HepG2 (cell line): ENCODE measurements around the gene ZNFX1. TPM values are rescaled to one million over a fixed set of nuclear protein-coding genes. Genes with fewer than 3 reads are reported as not detected.
A peak's percentile ranks its signal among the peaks of the same experiment; 100 is the strongest.

Experiments
- ATAC-seq: fragments of 200-7000 bp; cut with Tn5 transposase; 3 replicates; pipeline ENCODE4 v1.9.1; 2020; ENCODE audit warnings: mild to moderate bottlenecking, moderate library complexity
- BruUV-seq: library from RNA; stranded (reverse); fragments of 400-500 nt; replicated peaks from 2 replicates; lab custom pipeline; 2021; lab: Mats Ljungman, UMichigan
- CTCF ChIA-PET: fragments of 300-600 bp; formaldehyde crosslinking; extraction: SDS; loops from one replicate; lab custom pipeline; 2021; ENCODE audit warnings: low total read pairs, inconsistent platforms, low intra/inter-chr PET ratio; lab: Yijun Ruan, JAX
- POLR2A ChIA-PET: fragments of 350-600 bp; sonication (Branson Sonifier 250); formaldehyde crosslinking; loops from one replicate; lab custom pipeline; 2020; ENCODE audit warnings: antibody characterized with exemption, inconsistent platforms; lab: Yijun Ruan, JAX
- DNase-seq: peaks from one replicate; pipeline ENCODE4 v3.0.0-alpha.2; 2015; ENCODE audit warnings: low spot score
- FAIRE-seq: peaks from 3 replicates; lab custom pipeline; 2011; peaks lifted over from hg19 to GRCh38; lab: Jason Lieb, UNC
- H2AFZ ChIP-seq: one replicate; pipeline ENCODE4 v1.6.1; 2011; ENCODE audit warnings: low read length, inconsistent platforms
- H3K27ac ChIP-seq: fragments of 300-600 bp; 3 replicates; pipeline ENCODE4 v1.8.0; 2011; ENCODE audit warnings: mixed run types, mild to moderate bottlenecking, mixed read lengths, low read length, inconsistent platforms; ENCODE audit not compliant: insufficient read depth; ENCODE audit errors: extremely low read length
- H3K27me3 ChIP-seq, 2 experiments: fragments of 200-600 bp in 1 of 2; 2 replicates in 1 of 2; 3 replicates in 1 of 2; pipeline versions ENCODE4 v1.6.0 to v1.8.0; 2011; ENCODE audit warnings: low read length in 2 of 2, mild to moderate bottlenecking in 2 of 2, moderate library complexity in 2 of 2, inconsistent platforms in 1 of 2; ENCODE audit not compliant: insufficient read depth in 2 of 2, control insufficient read depth in 1 of 2
- H3K36me3 ChIP-seq, 2 experiments: fragments of 200-600 bp in 1 of 2; replicated peaks in 1 of 2; 2 replicates in 1 of 2; 3 replicates in 1 of 2; pipeline versions ENCODE4 v1.5.1 to v1.8.0; 2011; ENCODE audit warnings: low read length in 2 of 2, inconsistent platforms in 1 of 2; ENCODE audit not compliant: insufficient read depth in 2 of 2, control insufficient read depth in 1 of 2
- H3K4me1 ChIP-seq: 2 replicates; pipeline ENCODE4 v1.5.1; 2012; ENCODE audit warnings: low read length, inconsistent platforms; ENCODE audit not compliant: insufficient read depth
- H3K4me2 ChIP-seq: 2 replicates; pipeline ENCODE4 v1.6.0; 2011; ENCODE audit warnings: low read depth, low read length, inconsistent platforms
- H3K4me3 ChIP-seq, 3 experiments: fragments of 200-600 bp in 1 of 3; sonication (generic), shearing (Covaris generic) in 1 of 3; replicated peaks in 1 of 3; 2 replicates each; pipeline ENCODE4 v1.5.1; 2011 to 2016; ENCODE audit warnings: low read length in 3 of 3, inconsistent platforms in 2 of 3, low read depth in 2 of 3, mild to moderate bottlenecking in 2 of 3, control low read depth in 1 of 3, mixed read lengths in 1 of 3; ENCODE audit not compliant: insufficient read depth in 1 of 3
- H3K79me2 ChIP-seq: one replicate; pipeline ENCODE4 v1.6.1; 2011; ENCODE audit warnings: low read length, inconsistent platforms; ENCODE audit not compliant: insufficient read depth
- H3K9ac ChIP-seq: 2 replicates; pipeline ENCODE4 v1.6.0; 2011; ENCODE audit warnings: mild to moderate bottlenecking, low read depth, low read length, inconsistent platforms; ENCODE audit not compliant: insufficient read depth
- H3K9me3 ChIP-seq: 2 replicates; pipeline ENCODE4 v1.5.1; 2012; ENCODE audit warnings: mild to moderate bottlenecking, low read length
- H4K20me1 ChIP-seq: 2 replicates; pipeline ENCODE4 v1.6.0; 2011; ENCODE audit warnings: inconsistent platforms, mild to moderate bottlenecking, low read length, moderate library complexity; ENCODE audit not compliant: insufficient read depth
- AGO1 ChIP-seq: fragments of 200-400 bp; formaldehyde crosslinking; IDR thresholded peaks from 2 replicates; pipeline ENCODE4 v1.6.1; 2017; ENCODE audit warnings: mild to moderate bottlenecking, low read depth, low read length, moderate library complexity; ENCODE audit not compliant: poor library complexity, severe bottlenecking
- DDIT3 ChIP-seq: sonication (generic); formaldehyde crosslinking; IDR thresholded peaks from 2 replicates; pipeline ENCODE4 v1.4.0; 2020; ENCODE audit warnings: mild to moderate bottlenecking, missing genetic modification reagents
- FIP1L1 ChIP-seq: fragments of 200-400 bp; formaldehyde crosslinking; IDR thresholded peaks from 2 replicates; pipeline ENCODE4 v1.6.1; 2018; ENCODE audit warnings: low read depth, mild to moderate bottlenecking, low read length, moderate library complexity, borderline replicate concordance; ENCODE audit not compliant: insufficient read depth
- GFI1 ChIP-seq: sonication (generic); formaldehyde crosslinking; IDR thresholded peaks from 2 replicates; pipeline ENCODE4 v1.5.0; 2020; ENCODE audit warnings: missing genetic modification reagents, mild to moderate bottlenecking, borderline replicate concordance
- MAX ChIP-seq: IDR thresholded peaks from 2 replicates; pipeline ENCODE4 v1.6.1; 2012; ENCODE audit warnings: inconsistent platforms
- POLR2G ChIP-seq: fragments of 200-400 bp; formaldehyde crosslinking; IDR thresholded peaks from 2 replicates; pipeline ENCODE4 v1.6.1; 2018; ENCODE audit warnings: mild to moderate bottlenecking, low read depth, low read length, moderate library complexity
- RBM22 ChIP-seq: fragments of 200-400 bp; formaldehyde crosslinking; optimal IDR thresholded peaks from 2 replicates; pipeline ENCODE3; 2017; ENCODE audit warnings: mild to moderate bottlenecking, low read length, moderate library complexity
- SRSF9 ChIP-seq: fragments of 200-400 bp; formaldehyde crosslinking; IDR thresholded peaks from 2 replicates; pipeline ENCODE4 v1.6.1; 2018; ENCODE audit warnings: borderline replicate concordance, mild to moderate bottlenecking, low read depth, low read length; ENCODE audit not compliant: insufficient read depth, poor library complexity, severe bottlenecking
- ZC3H13 ChIP-seq: sonication (generic); formaldehyde crosslinking; IDR thresholded peaks from 2 replicates; pipeline ENCODE4 v1.8.1; 2023; ENCODE audit warnings: mild to moderate bottlenecking, missing genetic modification reagents, moderate library complexity
- ZNF644 ChIP-seq: IDR thresholded peaks from 2 replicates; pipeline ENCODE4 v1.6.1; 2016; ENCODE audit warnings: low read depth
- ZSCAN30 ChIP-seq: sonication (generic); formaldehyde crosslinking; IDR thresholded peaks from 2 replicates; pipeline ENCODE4 v1.5.0; 2020; ENCODE audit warnings: mild to moderate bottlenecking, missing genetic modification reagents
- WGBS: methylation state at CpG from one replicate; pipeline ENCODE4 v1.1.6; 2017; ENCODE audit warnings: low lambda C conversion rate; 5-methylcytosine and 5-hydroxymethylcytosine counted together
- in situ Hi-C: cut with HindIII; loops from 2 replicates; pipeline ENCODE4 v1.10.0; 2017; ENCODE audit warnings: low pct_unique_long_range_greater_than_20kb; ENCODE audit not compliant: extremely low pct_ligation_motif_present
- intact Hi-C: fragments of 100-400 bp; cut with micrococcal nuclease; formaldehyde crosslinking; loops from one replicate; pipeline ENCODE4 v1.10.0; 2022; ENCODE audit not compliant: unreplicated experiment
- polyA plus RNA-seq, 8 experiments: library from polyadenylated mRNA; depleted of rRNA in 3 of 8; stranded (reverse) in 7 of 8; unstranded in 1 of 8; fragments of >200 nt; fragmentation: Illumina TruSeq in 4 of 8; extraction: Trizol in 4 of 8; gene quantifications; 2 replicates each; pipeline versions ENCODE4 v1.2.1 to v1.2.3, GENCODE V29; 2011 to 2016; ENCODE audit warnings: low read depth in 4 of 8, missing spikeins in 1 of 8, mixed read lengths in 1 of 8; ENCODE audit not compliant: insufficient read depth in 1 of 8
- total RNA-seq, 5 experiments: library from RNA; depleted of rRNA; stranded (reverse); fragments of >200 nt; fragmentation: Illumina TruSeq; extraction: Trizol; gene quantifications; 2 replicates each; pipeline ENCODE4 v1.2.3, GENCODE V29; 2016; ENCODE audit warnings: low read depth in 1 of 5
- TF ChIP-seq, protein P1 (sequence below): sonication (generic); formaldehyde crosslinking; IDR thresholded peaks from 2 replicates; pipeline ENCODE4 v1.8.0; 2023; ENCODE audit warnings: mild to moderate bottlenecking, missing genetic modification reagents
- TF ChIP-seq, protein P2 (sequence below): sonication (generic); formaldehyde crosslinking; IDR thresholded peaks from 2 replicates; pipeline ENCODE4 v1.8.0; 2022; ENCODE audit warnings: missing genetic modification reagents, mild to moderate bottlenecking, moderate library complexity, borderline replicate concordance
- TF ChIP-seq, protein P3 (sequence below): sonication (generic); formaldehyde crosslinking; IDR thresholded peaks from 2 replicates; pipeline ENCODE4 v1.4.0; 2020; ENCODE audit warnings: mild to moderate bottlenecking, missing genetic modification reagents
- TF ChIP-seq, protein P4 (sequence below): sonication (generic); formaldehyde crosslinking; IDR thresholded peaks from 2 replicates; pipeline ENCODE4 v1.5.0; 2020; ENCODE audit warnings: mild to moderate bottlenecking, missing genetic modification reagents

Gene ZNFX1
- total and polyA plus RNA-seq, 2 of the 13 experiments (the other 11 are each of a cell fraction or from before 2014, with no cell fraction given) = 2.9 to 11.1 TPM

GRCh38 chr20:49247169-49247723 lies 30.6 kb downstream of the ZNFX1 start:
- Histone ChIP-seq H3K27me3 (no peaks in the 10 kb centered on the region), H2AFZ (no peak overlapping the region), H3K4me3 (no peak overlapping the region), H3K27ac (no peak overlapping the region), H3K9ac (no peak overlapping the region), H3K79me2 (no peaks in the 10 kb centered on the region)
- in situ Hi-C loops = loop anchor here (5.0 kb wide), 1 partner anchor 75 kb away; no protein-coding TSS in a partner anchor
- no TSS peak for BruUV-seq
- CTCF ChIA-PET = no interaction called here
- TF ChIP-seq, protein P1, sequence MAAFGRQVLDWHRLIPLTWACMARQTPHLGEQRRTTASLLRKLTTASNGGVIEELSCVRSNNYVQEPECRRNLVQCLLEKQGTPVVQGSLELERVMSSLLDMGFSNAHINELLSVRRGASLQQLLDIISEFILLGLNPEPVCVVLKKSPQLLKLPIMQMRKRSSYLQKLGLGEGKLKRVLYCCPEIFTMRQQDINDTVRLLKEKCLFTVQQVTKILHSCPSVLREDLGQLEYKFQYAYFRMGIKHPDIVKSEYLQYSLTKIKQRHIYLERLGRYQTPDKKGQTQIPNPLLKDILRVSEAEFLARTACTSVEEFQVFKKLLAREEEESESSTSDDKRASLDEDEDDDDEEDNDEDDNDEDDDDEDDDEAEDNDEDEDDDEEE (CRISPR knock-in tag) = no peak
- TF ChIP-seq ZNF644 (CRISPR knock-in tag) (no peak), ZSCAN30 (CRISPR knock-in tag) (no peak), POLR2G (peak; percentile 34; the same call in 1 of the 2 replicates), MAX (no peak), GFI1 (CRISPR knock-in tag) (no peak), SRSF9 (no peak), RBM22 (peak; percentile 53), ZC3H13 (CRISPR knock-in tag) (0 out of 2 replicates have a peak, but pooled peaks have one; percentile 18), FIP1L1 (no peak), AGO1 (no peak), DDIT3 (CRISPR knock-in tag) (no peak)
- TF ChIP-seq, protein P2, sequence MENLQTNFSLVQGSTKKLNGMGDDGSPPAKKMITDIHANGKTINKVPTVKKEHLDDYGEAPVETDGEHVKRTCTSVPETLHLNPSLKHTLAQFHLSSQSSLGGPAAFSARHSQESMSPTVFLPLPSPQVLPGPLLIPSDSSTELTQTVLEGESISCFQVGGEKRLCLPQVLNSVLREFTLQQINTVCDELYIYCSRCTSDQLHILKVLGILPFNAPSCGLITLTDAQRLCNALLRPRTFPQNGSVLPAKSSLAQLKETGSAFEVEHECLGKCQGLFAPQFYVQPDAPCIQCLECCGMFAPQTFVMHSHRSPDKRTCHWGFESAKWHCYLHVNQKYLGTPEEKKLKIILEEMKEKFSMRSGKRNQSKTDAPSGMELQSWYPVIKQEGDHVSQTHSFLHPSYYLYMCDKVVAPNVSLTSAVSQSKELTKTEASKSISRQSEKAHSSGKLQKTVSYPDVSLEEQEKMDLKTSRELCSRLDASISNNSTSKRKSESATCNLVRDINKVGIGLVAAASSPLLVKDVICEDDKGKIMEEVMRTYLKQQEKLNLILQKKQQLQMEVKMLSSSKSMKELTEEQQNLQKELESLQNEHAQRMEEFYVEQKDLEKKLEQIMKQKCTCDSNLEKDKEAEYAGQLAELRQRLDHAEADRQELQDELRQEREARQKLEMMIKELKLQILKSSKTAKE (CRISPR knock-in tag) = 0 out of 2 replicates have a peak, but pooled peaks have one; percentile 31
- TF ChIP-seq, protein P3, sequence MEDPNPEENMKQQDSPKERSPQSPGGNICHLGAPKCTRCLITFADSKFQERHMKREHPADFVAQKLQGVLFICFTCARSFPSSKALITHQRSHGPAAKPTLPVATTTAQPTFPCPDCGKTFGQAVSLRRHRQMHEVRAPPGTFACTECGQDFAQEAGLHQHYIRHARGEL (CRISPR knock-in tag) = no peak
- TF ChIP-seq, protein P4, sequence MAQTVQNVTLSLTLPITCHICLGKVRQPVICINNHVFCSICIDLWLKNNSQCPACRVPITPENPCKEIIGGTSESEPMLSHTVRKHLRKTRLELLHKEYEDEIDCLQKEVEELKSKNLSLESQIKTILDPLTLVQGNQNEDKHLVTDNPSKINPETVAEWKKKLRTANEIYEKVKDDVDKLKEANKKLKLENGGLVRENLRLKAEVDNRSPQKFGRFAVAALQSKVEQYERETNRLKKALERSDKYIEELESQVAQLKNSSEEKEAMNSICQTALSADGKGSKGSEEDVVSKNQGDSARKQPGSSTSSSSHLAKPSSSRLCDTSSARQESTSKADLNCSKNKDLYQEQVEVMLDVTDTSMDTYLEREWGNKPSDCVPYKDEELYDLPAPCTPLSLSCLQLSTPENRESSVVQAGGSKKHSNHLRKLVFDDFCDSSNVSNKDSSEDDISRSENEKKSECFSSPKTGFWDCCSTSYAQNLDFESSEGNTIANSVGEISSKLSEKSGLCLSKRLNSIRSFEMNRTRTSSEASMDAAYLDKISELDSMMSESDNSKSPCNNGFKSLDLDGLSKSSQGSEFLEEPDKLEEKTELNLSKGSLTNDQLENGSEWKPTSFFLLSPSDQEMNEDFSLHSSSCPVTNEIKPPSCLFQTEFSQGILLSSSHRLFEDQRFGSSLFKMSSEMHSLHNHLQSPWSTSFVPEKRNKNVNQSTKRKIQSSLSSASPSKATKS (CRISPR knock-in tag) = no peak
- TF ChIP-seq, all 625 proteins: peak for 4
- 97% methylated on average over 8 of the region's 8 CpGs for WGBS
- no peaks in the 10 kb centered on the region for H3K9me3 ChIP-seq
- DNase-seq (no peak), FAIRE-seq (no peak), ATAC-seq (no peak)
- H3K4me2 ChIP-seq = no peak overlapping the region
- peaks cover 55 to 85% of the 10 kb centered on the region in 2 experiments for H3K36me3 ChIP-seq
- no peaks in the 10 kb centered on the region for H4K20me1 ChIP-seq
- H3K4me1 ChIP-seq = no peaks in the 10 kb centered on the region
- intact Hi-C loops = no loop called here
- POLR2A ChIA-PET = interaction anchor here (0.6 to 1.8 kb wide), 4 partner anchors 10 to 118 kb away, joined by 3 to 11 read pairs (median 4); no protein-coding TSS in a partner anchor
